GM11168 (cell line): ENCODE data around the gene CFAP97D1.

Experiments used
- in situ Hi-C: fragments of 300-500 bp; cut with MboI; formaldehyde crosslinking; loops from one replicate; pipeline ENCODE4 v1.12.0; 2022; ENCODE audit warnings: low sequenced_read_pairs; ENCODE audit not compliant: unreplicated experiment

CFAP97D1 gene

GRCh38 chr17:43767053-43767712 is 13.1 kb upstream of the CFAP97D1 start:
- in situ Hi-C loops: no loop called here

- in situ Hi-C loops: no loop called here
These were observed 12.5 kb upstream of the CFAP97D1 start for GRCh38 chr17:43767713-43768059.

GRCh38 chr17:43768382-43768781 is 11.9 kb upstream of the CFAP97D1 start:
- in situ Hi-C loops: no loop called here

GRCh38 chr17:43768943-43769342 is 11.3 kb upstream of the CFAP97D1 start:
- in situ Hi-C loops: no loop called here

GRCh38 chr17:43769426-43769825 is 10.8 kb upstream of the CFAP97D1 start:
- in situ Hi-C loops: no loop called here

- in situ Hi-C loops: no loop called here
These were observed 10.4 kb upstream of the CFAP97D1 start for GRCh38 chr17:43769859-43770258.

GRCh38 chr17:43770957-43771356 is 9.3 kb upstream of the CFAP97D1 start:
- in situ Hi-C loops: no loop called here

GRCh38 chr17:43771463-43771862 is 8.8 kb upstream of the CFAP97D1 start:
- in situ Hi-C loops: no loop called here

GRCh38 chr17:43772877-43773648 is 7.2 kb upstream of the CFAP97D1 start:
- in situ Hi-C loops: no loop called here

GRCh38 chr17:43774304-43775250 is 5.7 kb upstream of the CFAP97D1 start:
- in situ Hi-C loops: no loop called here

GRCh38 chr17:43778337-43779144 is 1.7 kb upstream of the CFAP97D1 start, which contains the start of gene DUSP3:
Gene DUSP3, minus strand, starts transcription at chr17:43778977. Its CDS starts 53 bp downstream, at chr17:43778924.
- in situ Hi-C loops: no loop called here

GRCh38 chr17:43779145-43780125 is 800 bp upstream of the CFAP97D1 start:
- in situ Hi-C loops: no loop called here

GRCh38 chr17:43782913-43783680 is 2.9 kb downstream of the CFAP97D1 start:
- in situ Hi-C loops: no loop called here

- in situ Hi-C loops: no loop called here
These were observed 3.8 kb downstream of the CFAP97D1 start for GRCh38 chr17:43784068-43784467.

GRCh38 chr17:43784628-43785101 is 4.4 kb downstream of the CFAP97D1 start:
- in situ Hi-C loops: no loop called here

- in situ Hi-C loops: no loop called here
These were observed 7.5 kb downstream of the CFAP97D1 start for GRCh38 chr17:43787728-43788127.

- in situ Hi-C loops: no loop called here
These were observed 8.3 kb downstream of the CFAP97D1 start for GRCh38 chr17:43788540-43788939.

GRCh38 chr17:43789482-43789881 is 9.2 kb downstream of the CFAP97D1 start:
- in situ Hi-C loops: no loop called here
